GM12864 (cell line): ENCODE measurements around the gene RERE.

Experiments
- DNase-seq: peaks from one replicate; pipeline ENCODE4 v3.0.0-alpha.2; 2011; ENCODE audit warnings: low read depth
- H3K4me3 ChIP-seq: 2 replicates; pipeline ENCODE4 v1.5.1; 2011; ENCODE audit warnings: mild to moderate bottlenecking, low read depth, low read length, control low read depth
- TF ChIP-seq, protein P1 (sequence below): IDR thresholded peaks from 2 replicates; pipeline ENCODE4 v1.5.1; 2011; ENCODE audit warnings: low read depth, mild to moderate bottlenecking, moderate library complexity, low read length, control low read depth, inconsistent platforms; ENCODE audit errors: missing control alignments

RERE gene

DNA sequence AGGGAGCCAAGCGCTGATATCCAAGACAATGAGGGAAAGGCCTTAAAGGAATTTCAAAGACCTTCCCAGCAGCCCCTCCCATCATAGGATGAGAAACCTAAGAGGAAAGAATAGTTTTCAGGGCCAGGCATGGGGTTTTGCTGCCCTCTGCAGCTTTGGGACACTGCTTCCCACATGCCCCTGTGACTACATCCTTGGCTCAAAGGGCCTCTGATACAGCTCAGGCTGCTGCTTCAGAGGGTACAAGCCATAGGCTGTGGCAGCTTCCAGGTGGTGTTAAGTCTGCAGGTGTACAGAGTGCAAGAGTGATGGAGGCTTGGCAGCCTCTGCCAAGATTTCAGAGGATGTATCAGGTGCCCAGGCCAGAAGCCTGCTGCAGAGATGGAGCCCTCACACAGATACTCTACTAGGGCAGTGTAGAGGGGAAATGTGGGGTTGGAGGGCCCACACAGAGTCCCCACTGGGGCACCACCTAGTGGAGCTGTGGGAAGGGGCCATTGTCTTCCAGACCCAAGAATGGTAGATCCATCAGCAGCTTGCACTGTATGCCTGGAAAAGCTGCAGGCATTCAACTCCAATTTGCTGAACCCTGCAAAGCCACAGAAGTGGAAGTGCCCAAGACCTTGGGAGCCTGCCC, 373.8 kb downstream of the RERE start:
- TF ChIP-seq, protein P1, sequence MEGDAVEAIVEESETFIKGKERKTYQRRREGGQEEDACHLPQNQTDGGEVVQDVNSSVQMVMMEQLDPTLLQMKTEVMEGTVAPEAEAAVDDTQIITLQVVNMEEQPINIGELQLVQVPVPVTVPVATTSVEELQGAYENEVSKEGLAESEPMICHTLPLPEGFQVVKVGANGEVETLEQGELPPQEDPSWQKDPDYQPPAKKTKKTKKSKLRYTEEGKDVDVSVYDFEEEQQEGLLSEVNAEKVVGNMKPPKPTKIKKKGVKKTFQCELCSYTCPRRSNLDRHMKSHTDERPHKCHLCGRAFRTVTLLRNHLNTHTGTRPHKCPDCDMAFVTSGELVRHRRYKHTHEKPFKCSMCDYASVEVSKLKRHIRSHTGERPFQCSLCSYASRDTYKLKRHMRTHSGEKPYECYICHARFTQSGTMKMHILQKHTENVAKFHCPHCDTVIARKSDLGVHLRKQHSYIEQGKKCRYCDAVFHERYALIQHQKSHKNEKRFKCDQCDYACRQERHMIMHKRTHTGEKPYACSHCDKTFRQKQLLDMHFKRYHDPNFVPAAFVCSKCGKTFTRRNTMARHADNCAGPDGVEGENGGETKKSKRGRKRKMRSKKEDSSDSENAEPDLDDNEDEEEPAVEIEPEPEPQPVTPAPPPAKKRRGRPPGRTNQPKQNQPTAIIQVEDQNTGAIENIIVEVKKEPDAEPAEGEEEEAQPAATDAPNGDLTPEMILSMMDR: no peak
- no peak overlapping the region for H3K4me3 ChIP-seq
- DNase-seq: no peak

DNA sequence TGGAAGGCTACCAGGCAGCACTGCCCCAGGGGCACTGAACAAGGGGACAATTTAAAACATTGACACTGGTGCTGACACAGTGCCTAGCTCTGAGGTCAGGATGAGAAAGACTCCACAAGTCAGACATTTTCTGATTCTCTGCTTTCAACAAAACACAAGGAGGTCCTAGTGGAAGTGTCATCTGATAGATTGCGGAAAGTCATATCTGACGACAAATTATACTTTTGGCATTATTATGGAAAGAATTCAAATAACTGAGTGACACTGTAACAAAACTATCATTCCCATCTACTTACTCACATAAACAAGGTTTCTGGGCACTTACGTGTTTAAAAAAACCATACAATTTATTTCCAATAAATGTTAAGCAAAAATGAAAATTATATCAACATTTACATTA, 376.0 kb downstream of the RERE start:
- H3K4me3 ChIP-seq: no peak overlapping the region
- DNase-seq: no peak
- TF ChIP-seq, protein P1: no peak

DNA sequence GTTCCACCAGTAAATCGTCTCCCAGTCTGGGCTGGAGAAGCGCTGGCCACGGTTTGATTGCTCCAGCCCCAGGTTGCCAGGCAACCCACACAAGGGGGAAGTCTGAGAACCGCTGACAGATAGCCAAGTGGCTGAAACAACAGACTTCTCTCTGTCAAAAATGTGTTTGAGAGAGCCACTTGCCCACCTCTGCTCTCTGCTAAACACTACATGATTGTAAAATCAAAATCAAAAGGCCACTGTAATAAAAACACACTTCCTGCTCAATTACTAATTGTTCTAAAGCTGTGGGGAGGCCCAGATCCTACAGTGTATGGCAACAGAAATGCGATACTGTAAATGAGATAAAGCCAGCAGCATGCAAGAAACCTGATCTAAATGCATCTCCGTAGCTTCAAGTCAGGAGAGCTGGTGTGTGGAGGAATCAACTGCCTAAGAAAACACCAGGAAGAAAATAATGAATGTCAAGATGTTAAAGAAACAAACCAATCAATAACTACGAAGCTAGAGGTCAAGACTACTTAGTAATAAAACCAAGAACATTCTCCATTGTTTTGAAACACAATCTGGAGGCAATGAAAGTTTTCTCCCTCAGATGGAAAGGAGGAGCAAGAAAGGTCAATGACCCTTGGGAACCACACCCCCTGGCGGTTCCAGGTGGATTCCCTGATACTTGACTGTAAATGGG, 378.3 kb downstream of the RERE start:
- no peak for DNase-seq
- TF ChIP-seq, protein P1: peak; percentile 10

DNA sequence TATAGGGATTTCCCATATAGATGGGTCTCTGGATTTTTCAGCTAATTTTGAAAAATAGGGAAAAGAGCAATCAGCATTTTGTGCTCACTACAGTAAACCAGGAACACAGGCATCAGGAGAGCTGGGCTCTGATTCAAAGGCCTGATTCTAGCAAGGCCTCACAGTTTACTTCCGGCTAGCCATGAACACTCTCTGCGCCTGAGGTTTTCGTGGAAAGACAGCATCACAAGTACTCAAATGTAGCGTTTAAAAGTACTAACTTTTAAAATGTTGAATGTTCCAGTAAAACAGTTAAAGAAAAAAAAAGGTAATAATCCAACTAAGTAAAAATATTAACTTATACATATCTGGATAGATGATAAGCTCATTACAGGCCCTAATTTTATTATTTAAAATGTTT, 379.0 kb downstream of the RERE start:
- DNase-seq: no peak
- TF ChIP-seq, protein P1: no peak
- H3K4me3 ChIP-seq: no peak overlapping the region

More for the DNA sequence above, 378.3 kb downstream of the RERE start:
- no peak overlapping the region for H3K4me3 ChIP-seq

DNA sequence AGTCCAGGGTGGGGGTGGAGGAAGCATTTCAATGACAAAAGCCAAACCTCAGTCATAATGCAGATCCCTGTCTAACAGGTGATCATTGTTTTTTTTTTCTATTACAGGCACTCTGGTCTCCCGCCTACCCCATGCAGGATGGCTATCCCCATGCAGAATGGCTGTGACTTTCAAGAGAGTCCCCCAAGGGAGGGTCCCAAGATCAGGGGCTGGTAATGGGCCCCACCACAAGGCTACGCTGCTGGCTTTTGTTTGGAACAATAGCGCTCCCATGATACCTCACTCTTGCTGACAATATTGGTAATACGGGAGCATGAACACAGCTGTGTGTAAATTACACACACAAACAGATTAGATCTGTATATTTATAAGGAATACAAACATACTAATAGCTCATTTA, 380.1 kb downstream of the RERE start:
- no peak overlapping the region for H3K4me3 ChIP-seq
- no peak for DNase-seq
- TF ChIP-seq, protein P1: no peak

DNA sequence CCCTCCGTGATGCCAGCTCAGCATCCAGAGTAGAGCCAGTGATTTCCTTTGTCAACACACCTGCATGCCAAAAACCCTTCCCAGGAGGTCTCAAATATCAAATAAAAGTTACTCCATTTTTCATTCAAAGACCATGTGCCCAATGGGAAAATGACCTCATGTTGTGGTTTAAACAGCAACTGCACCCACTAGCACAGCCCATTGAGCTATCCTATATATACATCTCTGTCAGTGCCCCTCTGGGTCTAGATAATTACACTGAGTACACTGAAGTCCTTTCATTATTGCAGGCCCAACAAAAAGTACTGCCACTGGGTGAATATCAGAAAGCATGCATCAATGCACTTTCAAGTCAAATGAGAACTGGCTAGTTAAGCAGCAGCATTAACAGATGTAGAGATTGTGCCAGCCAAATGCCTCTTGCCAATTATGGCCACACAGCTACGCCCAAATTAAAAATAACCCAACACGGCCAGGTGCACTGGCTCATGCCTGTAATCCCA, 381.8 kb downstream of the RERE start:
- no peak overlapping the region for H3K4me3 ChIP-seq
- no peak for DNase-seq
- TF ChIP-seq, protein P1: no peak
